Adrenal gland (tissue), 5 donors: ENCODE data around the gene IRF9.

Experiments used
- CTCF ChIP-seq, 6 experiments: fragments of 450-650 bp in 4 of 6; fragments of 200-600 bp in 2 of 6; sonication (generic) in 1 of 6; IDR thresholded peaks; 1 replicate in 5 of 6; 2 replicates in 1 of 6; pipeline versions ENCODE4 v1.5.1 to v1.8.0; 2016 to 2021; ENCODE audit warnings: antibody characterized with exemption in 6 of 6, mild to moderate bottlenecking in 2 of 6, moderate library complexity in 1 of 6
- POLR2A ChIP-seq, 2 donors: fragments of 450-650 bp; IDR thresholded peaks; one replicate each; pipeline ENCODE4 v1.6.1; 2017; ENCODE audit warnings: antibody characterized with exemption in 2 of 2, mild to moderate bottlenecking in 2 of 2, moderate library complexity in 1 of 2
- donor health status: DM: no; HTN: no; CAD: no.

- TF ChIP-seq CTCF (IDR thresholded peaks at IDR 0.05), result no peak
- TF ChIP-seq POLR2A (IDR thresholded peaks at IDR 0.05), result no peak
Measured at GRCh38 chr14:24122898-24123297, 38.2 kb upstream of the IRF9 start.
